LHCN-M2 (cell line): ENCODE data around the gene LARP4B. TPM values are rescaled to one million over a fixed set of nuclear protein-coding genes. Genes with fewer than 3 reads are reported as not detected.

Source experiments
- DNase-seq: peaks from one replicate; pipeline ENCODE4 v3.0.0-alpha.2; 2012; ENCODE audit warnings: low read depth
- total RNA-seq: library from RNA; depleted of rRNA; stranded (reverse); fragments of >200 nt; gene quantifications from 2 replicates; pipeline ENCODE4 v1.2.3, GENCODE V29; 2014

LARP4B gene
- total RNA-seq, 1 experiment from 2014 or later = 32.6 TPM

DNA sequence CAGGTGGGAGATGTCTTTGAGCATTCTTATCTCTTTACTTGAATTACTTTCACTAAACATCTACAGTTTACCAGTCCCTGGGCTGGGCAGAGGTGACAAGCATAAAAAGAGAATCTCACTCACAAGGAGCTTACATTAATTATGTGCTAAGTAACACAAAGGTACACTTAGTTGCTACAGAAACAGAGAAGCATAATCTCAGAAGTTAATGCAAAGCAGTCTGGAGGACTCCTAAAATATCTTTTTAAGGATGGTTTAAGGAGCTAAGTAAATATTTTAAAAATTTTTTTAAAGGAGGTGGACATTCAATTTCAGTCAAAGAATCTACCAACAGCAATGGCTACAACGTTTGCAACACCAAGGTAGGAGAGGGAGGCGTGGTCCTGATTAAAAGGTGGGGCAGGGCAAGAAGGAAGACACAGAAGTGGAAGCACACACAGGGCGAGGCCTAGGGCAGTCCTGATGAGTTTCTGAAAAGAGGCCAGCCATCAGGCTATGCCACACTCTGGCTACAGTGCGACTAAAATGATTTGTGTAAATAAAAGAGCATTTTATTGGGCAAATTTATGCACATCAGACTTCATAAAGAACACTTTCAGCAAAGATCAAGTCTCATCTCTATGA lies 5.3 kb downstream of the LARP4B start:
- DNase-seq = no peak

- no peak for DNase-seq
Measured at GRCh38 chr10:924524-924859, 7.0 kb downstream of the LARP4B start.

DNA sequence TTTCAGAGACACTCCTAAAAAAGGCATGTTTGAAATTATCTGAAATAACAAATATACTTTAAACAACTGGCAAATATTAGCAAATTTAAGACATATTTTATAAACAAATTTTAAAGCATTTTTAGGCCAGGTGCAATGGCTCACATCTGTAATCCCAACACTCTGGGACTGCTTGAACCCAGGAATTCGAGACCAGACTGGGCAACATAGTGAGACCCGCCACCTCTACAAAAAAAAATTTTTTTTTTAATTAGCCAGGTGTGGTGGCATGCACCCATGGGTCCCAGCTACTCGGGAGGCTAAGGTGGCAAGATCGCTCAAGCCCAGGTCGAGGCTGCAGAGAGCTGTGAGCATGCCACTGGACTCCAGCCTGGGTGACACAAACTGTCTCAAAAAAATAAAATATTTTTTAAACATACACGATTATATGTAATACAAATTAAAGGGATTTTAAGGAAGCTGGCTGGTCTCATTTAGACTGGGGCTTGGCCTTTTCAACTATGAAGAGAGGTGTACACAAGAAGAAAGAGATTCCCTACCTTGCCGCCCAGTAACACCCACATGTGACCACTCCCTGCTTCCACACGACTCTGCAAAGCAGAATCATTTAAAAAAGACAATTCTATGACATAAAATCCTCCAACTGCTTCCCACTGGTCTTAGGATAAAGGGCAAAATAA lies 7.5 kb downstream of the LARP4B start:
- no peak for DNase-seq

DNA sequence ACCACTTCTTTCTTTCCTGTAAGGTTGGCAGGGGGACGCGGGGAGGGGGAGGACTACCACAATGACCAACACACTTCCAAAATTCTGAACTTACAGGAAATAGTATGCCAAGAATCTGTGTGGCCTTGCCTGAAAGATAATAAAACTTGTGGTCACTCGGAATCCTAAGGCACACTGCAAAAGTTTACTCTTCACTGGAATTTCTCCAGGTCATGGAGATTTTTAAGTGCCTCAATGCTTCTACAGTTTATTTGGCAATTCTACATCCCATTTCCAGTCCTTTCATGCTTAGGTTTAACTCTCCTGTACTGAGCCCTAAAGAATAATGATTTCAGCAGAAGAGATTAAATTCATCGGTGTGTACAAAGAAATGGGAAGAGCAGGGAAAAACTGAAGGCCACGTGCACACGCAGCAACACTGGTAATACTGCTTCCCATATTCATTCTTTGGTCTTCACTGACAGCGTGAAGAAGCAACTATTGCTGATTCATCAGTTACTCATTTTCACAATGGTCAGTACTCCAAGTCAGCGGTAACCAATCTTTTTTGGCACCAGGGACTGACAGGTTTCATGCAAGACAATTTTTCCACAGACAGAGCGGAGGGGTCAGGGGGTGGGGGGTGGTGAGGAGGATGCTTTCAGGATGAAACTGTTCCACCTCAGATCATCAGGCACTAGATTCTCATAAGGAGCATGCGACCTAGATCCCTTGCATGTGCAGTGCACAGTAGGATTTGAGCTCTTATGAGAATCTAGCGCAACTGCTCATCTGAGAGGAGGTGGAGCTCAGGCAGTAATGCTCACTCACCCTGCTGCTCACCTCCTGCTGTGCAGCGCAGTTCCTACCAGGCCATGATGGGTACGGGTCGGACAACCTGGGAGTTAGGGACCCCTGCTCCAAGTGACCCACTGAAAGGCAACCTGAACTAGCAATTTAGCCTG lies 9.8 kb downstream of the LARP4B start:
- peak; percentile 76 for DNase-seq

- no peak for DNase-seq
Measured at GRCh38 chr10:920450-920849, 11.1 kb downstream of the LARP4B start.

GRCh38 chr10:919481-919880 lies 12.0 kb downstream of the LARP4B start:
- DNase-seq = no peak

DNA sequence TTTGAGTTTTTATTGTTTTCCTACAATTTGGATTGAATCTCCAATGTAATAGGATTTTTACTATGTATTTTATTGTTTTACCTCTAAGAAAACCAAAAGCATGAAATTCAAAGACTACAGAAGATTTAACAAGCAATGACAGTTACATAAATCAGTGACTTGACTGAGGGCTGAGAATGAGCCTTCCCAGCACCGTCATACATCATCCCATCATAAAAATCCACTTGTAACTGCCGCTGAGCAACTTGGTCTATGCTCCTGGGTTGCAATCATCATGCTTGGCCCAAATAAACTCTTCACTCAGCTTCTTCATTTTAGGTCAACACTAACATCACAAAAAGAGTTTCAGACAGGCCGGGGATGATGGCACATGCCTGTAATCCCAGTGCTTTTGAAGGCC lies 13.5 kb downstream of the LARP4B start:
- DNase-seq = no peak

DNA sequence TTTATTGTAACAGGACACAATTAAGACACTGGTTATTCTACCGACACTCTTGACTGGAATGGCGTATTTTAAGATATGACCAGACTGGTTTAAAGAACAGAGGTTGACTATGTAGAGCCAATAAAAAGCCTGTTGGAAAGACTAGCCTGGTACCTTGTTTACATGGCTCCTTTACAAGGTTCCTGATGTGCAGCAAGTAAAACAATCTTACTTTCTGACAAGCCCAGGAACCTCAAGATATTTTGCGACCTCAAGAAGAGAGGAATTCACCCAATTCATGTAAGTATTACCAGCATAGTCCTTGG lies 14.1 kb downstream of the LARP4B start:
- DNase-seq = no peak

GRCh38 chr10:916716-917415 lies 14.6 kb downstream of the LARP4B start:
- no peak for DNase-seq

GRCh38 chr10:909831-910230 lies 21.7 kb downstream of the LARP4B start:
- DNase-seq = no peak

- no peak for DNase-seq
Measured at GRCh38 chr10:905972-906371, 25.5 kb downstream of the LARP4B start.

- DNase-seq = peak; percentile 7
Measured at GRCh38 chr10:905503-905902, 26.0 kb downstream of the LARP4B start.

DNA sequence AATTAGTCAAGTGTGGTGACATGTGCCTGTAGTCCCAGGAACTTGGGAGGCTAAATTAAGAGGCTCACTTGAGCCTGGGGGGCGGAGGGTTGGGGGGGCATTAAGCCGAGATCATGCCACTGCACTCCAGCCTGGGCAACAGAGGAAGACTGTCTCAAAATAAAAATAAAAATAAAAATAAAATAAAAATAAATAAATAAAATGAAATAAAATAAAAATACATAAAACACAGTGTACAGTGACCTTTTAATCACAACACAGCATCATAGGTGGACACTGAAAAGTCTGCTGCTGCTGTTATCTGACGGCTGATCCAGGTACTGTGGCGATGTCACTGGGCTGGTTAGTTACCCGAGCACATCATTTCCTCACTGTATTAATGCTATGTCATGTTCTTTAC lies 27.1 kb downstream of the LARP4B start:
- no peak for DNase-seq

GRCh38 chr10:898141-898540 lies 33.4 kb downstream of the LARP4B start:
- no peak for DNase-seq

DNA sequence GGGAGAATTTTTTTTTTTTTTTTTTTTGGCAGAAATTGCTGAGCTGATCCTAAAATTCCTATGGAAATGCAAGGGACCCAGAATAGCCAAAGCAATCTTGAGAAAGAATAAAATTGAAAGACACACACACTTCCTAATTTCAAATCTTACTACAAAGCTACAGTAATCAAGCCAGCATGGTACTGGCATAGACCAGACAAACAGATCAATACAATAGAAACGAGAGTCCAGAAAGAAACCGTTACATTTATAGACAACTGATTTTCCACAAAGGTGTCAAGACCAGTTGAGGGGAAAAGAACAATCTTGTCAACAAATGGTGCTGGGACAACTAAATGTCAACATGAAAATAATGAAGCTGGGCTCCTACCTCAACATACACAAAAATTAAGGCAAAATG lies 34.5 kb downstream of the LARP4B start:
- no peak for DNase-seq

GRCh38 chr10:895324-895723 lies 36.2 kb downstream of the LARP4B start:
- no peak for DNase-seq

GRCh38 chr10:878895-879294 lies 52.6 kb downstream of the LARP4B start:
- no peak for DNase-seq

GRCh38 chr10:878333-878759 lies 53.2 kb downstream of the LARP4B start:
- DNase-seq = no peak

DNA sequence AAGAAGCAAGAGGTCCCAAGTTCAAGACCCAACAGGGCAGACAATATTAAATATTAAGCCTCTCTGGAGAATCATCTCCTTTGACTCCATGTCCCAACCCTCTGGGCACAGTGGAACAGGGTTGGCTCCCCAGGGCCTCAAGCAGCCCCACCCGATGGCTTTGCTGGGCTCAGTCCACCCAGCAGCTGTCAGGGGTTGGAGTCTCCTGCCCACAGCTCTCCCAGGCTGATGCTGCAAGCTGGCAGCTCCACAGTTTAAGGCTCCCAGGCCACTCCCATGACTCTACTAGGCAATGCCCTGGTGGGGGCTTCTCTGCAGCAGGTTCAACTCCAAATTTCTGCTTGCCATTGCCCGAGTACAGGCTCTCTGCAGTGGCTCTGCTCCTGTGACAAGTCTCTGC lies 55.1 kb downstream of the LARP4B start:
- peak; percentile 48 for DNase-seq

GRCh38 chr10:873020-873419 lies 58.5 kb downstream of the LARP4B start:
- DNase-seq = peak; percentile 20

GRCh38 chr10:871951-872403 lies 59.5 kb downstream of the LARP4B start:
- no peak for DNase-seq

GRCh38 chr10:870564-871166 lies 60.8 kb downstream of the LARP4B start:
- no peak for DNase-seq
